Measurements from ENCODE around the gene KCNH1.
A peak's percentile ranks its signal among the peaks of the same experiment; 100 is the strongest.

Gene KCNH1

DNA sequence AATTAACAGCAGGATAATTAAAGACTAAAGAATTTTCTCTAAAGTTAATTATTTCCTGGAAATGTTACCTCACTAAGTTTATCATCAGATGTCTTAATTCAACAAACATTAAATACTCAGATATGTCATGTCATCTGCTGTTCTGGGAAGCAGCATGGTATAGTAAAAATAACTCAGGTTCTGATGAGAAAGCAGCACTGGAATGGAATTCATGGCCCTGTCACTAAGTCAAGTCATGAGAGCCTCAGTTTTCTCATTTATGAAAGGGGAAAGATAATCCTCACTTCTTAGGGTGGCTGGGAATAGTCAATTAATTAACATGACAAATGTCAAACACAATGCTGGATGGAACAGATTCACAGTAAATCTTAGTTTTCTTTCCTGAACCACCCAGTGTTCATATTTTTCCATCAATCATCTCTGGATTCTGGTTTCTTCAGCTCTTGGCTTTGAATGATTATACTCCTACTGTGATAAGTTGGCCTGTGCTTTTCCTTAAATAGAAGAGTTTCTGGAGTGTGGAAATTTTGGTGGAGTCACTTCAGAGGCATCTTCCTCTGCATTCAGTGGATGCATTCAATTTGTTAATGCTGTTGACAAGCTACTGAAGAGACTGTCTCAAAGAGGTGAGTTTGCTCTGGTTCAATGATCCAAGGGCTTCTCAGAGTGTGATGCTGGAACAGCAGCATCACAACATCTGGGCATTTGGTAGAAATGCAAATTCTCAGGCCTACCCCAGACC is 319.4 kb downstream of the KCNH1 start:
- no peak for DNase-seq (ENCODE audit: low read depth, low spot score)

DNA sequence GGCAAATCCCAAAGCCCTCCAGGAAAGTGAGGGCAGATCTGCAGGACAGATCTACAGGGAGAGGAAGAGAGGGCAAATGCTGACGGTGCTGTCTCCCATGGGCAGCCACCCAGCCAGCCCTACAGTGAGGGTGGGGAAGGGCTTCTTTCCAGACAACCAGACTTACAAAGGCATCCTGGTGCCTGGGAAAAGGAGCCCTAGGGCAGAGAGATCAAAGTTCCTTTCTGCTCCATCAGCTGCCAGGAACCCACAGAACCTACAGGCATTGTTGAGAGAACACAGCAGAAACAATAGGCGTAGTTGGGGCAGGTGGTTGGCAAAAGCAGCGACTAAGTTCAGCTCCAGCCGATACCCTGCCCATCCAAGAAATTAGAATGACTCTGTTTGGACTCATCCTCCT is 332.4 kb downstream of the KCNH1 start:
- DNase-seq (ENCODE audit: low read depth, low spot score): peak; percentile 86

DNA sequence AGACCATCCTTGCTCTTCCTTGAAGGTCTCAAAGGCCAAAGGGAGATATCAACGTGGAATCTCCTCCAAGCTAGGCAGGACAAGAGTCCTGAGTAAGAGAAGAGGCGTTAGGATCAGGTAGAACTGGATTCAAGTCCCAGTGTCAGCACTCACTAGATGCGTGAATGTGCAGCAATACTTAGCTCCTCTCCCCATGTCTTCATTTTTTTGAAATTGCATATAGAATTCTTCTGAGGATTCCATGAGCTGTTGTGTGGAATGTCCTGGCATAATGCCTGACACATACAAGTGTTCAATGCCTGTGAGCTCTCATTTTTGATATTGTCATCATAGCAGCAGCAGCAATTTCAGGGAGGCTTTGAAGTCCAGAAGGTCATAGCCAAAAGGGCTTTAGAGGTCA is 333.2 kb downstream of the KCNH1 start:
- no peak for DNase-seq (ENCODE audit: low read depth, low spot score)

DNA sequence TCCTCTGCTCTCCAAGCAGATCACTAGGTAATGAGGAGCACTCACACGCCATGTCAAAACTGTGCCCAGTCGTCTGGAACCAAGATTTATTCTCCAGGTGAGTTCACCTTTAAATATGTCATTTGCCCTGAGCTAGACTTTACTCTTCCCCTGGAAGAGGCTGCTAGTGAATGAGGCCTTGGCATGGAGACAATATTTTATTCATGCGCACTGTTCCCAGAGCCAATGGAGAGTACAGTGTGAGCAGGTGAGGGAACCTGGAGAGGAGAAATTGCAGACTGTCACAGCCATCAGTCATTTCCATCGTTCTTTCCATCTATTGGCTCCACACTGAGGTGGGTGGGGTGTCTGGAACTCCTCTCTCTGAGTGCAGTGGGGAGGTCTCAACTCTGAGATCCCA is 333.6 kb downstream of the KCNH1 start:
- no peak for DNase-seq (ENCODE audit: low read depth, low spot score)

DNA sequence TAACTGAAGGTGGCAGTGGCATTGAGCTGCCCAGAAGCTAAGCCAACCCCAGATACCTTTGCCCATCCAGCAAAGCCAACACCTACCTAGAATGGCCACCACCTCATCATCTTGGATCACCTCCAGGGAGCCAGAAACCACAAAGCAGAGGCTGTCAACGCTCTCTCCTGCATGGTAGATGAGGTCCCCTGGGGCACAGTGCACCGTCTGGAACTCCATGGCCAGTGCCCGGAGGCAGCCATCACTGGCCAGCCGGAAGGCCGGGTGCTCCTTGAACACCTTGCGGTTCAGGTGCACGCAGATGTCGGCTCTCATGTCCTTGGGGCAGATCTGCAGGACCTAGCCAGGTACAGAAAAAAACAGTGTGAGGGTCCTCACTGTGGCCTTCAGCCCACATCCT is 336.5 kb downstream of the KCNH1 start:
- no peak for DNase-seq (ENCODE audit: low read depth, low spot score)

DNA sequence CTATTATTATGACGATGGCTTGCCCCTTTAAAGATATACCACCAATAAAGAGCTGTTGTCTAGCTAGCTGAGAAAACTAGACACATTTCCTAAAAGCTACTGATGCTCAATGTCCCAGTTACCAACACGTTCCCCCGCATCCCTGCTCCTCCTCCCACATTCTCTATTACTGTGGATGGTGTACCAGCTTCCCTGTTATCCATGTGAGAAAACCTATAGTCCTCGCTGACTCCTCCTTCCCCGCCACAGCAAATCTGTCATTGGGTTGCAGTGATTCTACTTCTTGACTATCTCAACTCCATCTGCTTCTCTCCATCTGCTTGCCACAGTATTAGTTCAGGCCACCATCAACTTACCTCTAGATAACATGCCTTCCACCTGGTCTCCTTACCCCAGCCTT is 337.5 kb downstream of the KCNH1 start:
- DNase-seq (ENCODE audit: low read depth, low spot score): no peak

DNA sequence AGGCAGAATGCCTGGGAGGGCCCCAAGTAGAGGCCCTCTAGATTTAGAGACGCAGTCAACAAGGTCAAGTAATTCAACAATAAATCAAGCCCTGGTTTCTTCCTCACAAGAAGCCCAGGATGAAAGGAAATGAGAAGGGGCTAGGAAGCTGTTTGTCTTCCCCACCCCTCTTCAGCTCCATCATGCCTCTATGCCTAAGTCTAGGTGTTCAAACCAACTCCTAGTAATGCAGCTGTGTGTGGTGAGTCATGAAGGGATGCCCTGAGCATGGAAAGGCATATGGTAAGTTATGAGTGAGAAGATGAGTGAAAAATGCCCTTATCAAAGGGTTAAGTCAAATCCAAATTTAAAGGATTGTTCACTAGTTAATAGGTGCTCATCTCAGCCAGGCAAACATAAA is 339.5 kb downstream of the KCNH1 start:
- no peak for DNase-seq (ENCODE audit: low read depth, low spot score)

DNA sequence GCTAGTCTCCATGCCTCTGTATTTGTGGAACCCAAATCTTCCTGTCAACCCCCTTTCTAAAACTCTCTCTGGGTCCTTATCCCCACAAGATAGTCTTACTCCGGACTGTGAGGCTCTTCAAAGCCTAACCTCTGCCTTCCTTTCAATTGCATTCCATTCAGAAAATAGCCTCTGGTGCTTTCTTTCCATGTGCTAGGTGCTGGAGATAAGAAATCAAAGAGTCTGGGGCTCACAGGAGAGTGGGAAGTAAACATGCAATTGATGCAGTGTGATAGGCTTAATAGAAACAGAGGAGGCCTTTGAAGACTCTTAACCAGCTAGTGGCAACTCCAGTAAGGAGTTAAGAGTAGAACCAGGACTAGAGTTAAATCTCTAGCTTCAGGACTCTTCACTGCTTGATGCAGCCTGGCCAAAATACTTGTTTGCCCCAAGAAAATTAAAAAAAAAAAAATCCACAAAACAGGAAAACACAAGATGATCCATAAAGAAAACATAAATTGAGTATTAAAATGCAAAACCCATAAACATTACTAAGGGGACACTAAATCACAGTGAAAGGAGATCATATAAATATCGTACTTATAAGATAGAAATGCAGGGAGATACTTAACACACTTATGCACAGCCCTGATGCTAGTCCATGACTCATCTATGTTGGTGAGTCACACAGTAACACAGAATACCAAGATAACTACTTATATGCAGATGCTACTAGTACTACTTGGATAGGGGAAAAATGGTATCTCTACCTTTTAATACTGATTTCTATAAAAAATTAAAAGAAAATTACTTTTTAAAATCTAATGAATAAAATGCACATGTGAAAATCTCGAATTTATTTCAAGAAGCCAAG is 341.5 kb downstream of the KCNH1 start:
- peak; percentile 81 for DNase-seq (ENCODE audit: low read depth, low spot score)

DNA sequence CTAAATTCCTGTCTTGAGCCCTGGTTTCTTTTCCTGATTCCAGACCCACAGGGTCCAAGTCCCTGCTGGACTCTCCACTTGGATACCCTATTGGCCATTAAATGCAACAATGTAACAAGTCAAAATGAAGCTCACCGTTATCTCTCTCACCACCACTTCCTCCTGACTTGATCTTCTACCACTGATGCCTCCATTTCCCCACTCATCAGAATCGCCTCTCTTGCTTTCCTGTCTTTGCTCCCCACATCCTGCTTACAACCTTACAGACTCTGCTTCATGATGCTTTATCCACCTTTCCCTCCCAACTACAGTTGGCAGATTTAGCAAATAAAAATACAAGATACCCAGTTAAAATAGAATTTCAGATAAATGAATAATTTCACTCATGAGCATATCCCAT is 343.8 kb downstream of the KCNH1 start:
- no peak for DNase-seq (ENCODE audit: low read depth, low spot score)

DNA sequence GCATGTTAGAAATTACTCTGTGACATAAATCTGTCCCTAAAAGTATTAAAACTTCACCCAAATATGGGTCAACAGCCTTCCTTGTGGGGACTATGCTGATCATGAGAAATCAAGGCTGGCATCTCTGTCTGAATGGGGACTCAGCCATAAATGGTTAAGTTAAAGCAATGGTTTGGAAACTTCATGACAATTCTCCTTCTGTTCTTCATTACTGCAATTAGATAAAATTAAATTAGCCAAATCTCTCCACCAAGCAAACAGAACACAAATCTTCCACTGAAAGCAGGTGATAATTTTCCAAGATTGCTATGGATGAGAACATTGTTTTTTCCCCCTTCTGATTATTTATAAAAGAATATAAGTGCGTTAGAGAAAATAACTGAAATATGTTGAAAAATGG is 346.1 kb downstream of the KCNH1 start:
- no peak for DNase-seq (ENCODE audit: low read depth, low spot score)

DNA sequence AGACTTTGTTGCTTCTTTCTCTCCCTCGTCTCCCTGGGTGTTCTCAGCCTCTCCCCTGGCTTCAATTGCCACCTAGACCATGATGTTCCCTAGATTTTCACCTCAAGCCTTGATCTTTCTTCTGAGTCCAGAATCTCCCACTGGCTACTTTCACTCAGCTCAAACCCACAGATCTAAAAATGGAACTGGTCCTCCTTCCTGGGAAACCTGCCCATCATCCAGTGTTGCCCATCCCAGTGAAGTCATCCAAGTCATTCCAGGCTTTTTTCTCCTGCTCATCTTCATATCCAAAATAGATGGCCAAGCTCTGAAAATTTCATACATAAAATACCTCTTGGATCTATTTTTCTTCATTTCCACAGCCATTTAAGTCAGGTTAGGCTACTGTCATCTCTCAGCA is 347.4 kb downstream of the KCNH1 start:
- DNase-seq (ENCODE audit: low read depth, low spot score): no peak

DNA sequence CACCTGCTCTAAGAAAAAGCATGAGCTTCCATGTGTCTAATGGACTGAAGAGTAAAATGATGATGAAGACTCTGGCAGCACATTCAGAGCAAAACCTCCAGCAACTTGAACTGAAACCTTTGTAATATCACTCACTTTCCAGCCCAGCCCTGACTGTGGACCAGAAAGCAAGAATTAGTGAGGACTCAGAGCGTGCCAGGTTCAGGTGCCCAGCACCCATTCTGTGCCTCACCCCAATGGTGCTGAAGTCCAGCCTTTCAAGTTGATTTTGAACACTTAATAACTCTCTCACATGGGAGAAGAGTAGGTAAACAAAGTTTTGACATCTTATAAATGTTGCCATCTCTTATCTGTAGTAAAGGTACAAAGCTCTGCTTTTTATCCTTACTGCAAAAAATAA is 350.0 kb downstream of the KCNH1 start:
- DNase-seq (ENCODE audit: low read depth, low spot score): no peak

DNA sequence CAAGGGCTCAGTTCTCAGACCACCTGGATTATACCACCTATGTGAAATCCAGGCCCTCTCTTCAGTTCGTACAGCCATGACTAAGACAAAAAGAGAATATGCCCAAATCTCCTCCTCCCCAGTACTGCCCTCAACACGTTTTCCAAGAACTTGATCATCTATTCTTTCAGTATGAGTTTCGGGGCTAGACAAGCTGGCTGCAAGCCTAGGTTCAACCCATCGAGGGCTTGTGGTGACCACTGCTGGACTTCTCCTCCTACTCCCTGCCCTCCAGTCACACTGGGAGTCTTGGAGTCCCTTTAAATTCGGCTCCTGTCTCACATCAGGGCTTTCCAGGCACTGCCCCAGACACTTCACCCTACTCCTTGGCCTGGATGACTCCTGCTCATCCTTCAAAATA is 352.3 kb downstream of the KCNH1 start:
- no peak for DNase-seq (ENCODE audit: low read depth, low spot score)

DNA sequence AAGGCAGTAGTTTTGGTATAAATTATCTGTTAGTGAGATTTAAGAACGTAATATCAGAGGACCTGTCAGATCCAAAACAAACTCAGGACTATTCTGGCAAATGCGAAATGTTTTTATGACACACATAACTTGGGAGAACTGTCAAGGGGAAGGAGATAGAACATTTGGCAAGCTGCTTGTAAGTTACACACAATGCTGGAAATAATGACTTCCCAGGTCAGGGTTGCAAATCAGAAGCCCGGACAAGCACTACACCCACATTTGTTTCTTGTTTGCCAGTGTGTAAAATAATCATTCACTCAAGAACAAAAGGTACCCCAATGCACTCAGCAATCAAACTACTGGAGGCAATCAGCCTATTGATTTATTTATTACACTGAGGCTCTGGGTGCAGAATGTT is 354.7 kb downstream of the KCNH1 start:
- DNase-seq (ENCODE audit: low read depth, low spot score): no peak

DNA sequence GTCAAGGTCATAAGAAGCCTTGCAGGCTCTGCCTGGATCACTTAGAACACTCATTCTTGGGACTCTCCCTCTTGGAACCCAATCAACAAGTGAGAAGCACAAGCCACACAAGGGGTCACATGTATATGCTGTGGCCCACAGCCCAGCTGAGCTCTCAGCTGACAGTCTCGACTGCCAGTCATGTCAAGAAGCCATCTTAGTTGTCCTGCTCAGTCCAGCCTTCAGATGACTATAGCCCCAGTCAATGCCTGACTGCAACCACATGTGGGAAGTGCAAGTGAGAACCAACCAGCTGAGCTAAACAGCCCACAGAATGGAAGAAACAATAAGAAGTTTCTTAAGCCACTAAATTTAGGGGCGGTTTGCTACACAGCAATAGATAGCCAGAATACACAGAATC is 356.0 kb downstream of the KCNH1 start:
- no peak for DNase-seq (ENCODE audit: low read depth, low spot score)

DNA sequence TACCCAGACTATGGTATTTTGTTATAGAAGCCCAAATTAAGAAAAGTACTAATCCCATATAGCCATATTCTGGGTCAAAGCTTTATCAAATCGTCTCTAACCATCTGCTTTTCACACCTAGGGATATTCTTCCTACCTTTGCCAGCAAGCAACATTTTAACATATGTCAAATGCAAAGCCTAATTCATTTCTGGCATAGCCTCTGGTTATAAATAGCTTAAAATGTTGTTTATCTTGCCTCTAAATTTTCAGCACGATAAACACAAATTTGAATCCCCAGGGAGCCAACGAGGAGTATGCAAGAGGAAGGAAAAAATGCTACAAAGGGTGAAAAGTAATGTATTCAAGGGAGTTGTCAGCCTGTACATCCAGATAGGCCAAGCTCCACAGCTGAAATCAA is 357.2 kb downstream of the KCNH1 start:
- DNase-seq (ENCODE audit: low read depth, low spot score): no peak

DNA sequence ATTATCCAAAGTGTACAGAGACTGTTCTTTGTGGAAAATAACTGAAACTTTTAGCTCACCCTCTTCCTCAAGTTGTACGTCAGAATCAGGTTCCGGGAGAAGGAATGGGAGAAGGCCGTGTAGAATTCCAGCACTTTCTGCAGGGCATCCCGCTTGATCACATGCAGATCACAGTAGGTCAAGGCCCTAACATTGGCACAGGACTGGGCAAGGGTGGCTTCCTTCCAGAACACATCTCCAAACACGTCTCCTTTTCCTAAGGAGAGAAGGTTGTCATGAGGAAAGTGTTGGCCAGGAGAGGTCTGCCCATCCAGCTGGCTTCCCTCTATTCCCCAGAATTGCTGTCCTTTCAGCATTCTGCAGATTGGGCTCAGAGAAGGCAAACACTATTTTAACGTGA is 358.7 kb downstream of the KCNH1 start:
- no peak for DNase-seq (ENCODE audit: low read depth, low spot score)

DNA sequence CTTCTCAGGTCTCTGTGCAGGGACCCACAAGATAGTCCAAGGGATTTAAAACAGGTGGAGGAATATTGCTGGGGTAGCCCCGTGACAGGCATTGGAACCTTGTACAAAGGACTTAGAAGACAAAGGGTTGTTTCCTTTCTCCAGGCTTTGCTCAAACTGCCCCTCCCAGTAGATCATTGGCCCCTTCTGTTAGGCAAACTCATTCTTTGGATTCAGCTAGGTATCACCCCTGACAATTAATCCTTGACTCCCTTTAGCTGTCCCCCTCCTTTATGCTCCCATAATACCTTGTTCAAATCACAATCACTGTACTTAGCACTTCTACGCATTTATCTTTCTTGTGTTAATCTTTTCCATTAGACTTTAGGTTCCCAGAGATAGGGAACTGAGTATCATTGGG is 360.5 kb downstream of the KCNH1 start:
- DNase-seq (ENCODE audit: low read depth, low spot score): no peak

DNA sequence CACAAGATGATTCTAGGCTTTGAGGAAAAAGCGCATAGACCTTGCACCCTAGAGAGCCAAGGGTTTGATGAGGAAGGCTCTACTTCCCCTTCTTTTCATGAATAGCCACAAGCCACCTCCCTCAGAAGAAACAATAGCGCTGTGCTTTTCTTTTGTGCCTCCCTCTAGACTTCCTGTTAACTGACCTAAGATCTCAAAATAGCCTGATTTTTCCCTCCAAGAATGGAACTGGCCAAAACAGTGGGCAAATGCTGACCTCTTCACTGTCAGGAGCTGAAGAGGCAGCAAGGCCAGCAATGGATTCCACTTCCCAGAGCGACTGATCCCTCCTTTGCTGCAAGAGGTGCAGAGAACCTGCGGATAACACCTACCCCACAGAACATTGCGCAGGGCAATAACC is 362.8 kb downstream of the KCNH1 start:
- DNase-seq (ENCODE audit: low read depth, low spot score): no peak

DNA sequence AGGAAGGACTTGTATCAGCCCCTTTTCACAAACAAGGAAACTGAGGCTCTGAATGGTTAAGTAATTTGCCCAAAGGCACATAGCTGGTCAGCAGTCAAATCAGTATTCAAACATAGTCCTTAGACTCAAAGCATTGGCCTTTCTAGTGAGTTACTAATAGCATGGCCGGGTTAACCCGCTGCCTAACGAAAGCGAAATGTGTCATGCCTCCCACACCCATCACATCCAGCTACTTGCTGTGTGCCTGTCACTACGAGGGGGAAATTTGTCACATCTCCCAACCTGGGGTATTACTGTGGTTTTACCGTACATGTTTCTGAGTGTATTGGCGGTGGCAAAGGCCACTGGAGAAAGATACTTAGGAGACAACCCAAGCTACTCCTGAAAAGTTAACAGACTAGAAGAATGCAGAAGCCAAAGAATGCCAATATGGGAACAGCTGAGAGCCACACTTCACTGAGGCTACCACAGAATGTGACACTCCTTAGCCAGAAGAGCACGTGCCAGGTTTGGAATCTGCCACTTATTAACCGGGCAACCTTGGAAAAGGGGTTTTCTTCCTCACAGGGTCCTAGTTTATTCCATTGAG is 363.5 kb downstream of the KCNH1 start:
- no peak for DNase-seq (ENCODE audit: low read depth, low spot score)

DNA sequence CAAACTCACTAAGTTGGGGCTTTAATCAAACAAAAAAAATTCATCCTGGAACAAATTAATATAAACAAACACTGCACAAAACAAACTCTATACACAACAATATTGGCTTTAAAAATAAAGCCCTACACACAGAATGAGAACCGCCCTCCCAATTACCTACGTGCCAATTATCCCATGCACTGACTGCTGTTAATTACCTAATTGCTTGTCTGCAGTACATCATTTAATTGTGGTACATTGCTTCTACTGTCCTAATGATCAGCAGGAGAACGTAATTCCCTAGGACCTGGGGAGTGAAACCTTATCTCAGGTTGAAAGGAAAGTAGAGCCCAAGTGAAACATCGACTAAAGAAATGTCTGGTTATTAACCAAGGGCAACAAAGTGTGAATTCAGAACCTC is 364.5 kb downstream of the KCNH1 start:
- no peak for DNase-seq (ENCODE audit: low read depth, low spot score)

DNA sequence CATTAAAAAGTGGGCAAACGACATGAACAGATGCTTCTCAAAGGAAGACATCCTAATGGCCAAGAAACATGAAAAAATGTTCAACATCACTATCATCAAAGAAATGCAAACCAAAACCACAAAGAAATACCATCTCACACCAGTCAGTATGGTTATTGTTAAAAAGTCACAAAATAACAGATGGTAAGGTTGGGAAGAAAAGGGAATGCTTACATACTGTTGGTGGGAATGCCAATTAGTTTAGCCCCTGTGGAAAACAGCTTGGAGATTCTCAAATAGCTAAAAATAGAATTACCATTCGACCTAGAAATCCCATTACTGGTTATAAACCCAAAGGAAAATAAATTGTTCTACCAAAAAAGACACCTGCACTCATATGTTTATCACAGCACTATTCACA is 369.4 kb downstream of the KCNH1 start:
- DNase-seq (ENCODE audit: low read depth, low spot score): no peak

DNA sequence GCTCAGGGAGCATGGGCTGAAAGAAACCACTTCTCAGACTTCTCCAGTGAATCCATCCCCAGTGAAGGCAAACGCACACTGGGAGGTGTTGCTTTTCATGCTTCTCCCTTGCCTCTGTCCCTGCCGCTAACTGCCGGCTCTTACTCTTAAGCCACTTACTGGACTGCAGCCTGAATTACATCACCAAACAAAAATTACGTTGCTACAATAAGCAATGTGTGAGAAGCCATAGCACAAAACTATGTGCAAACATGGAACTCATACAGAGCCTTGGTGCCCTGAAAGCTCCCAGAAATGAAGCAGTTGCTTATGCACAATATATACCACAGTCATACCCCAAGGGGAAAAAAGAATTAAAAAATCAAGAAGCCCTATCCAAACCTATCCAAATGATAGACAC is 375.2 kb downstream of the KCNH1 start:
- no peak for DNase-seq (ENCODE audit: low read depth, low spot score)
